Measurements from ENCODE around the gene VWC2. TPM values are rescaled to one million over a fixed set of nuclear protein-coding genes. Genes with fewer than 3 reads are reported as not detected.

VWC2 gene
- total RNA-seq, 1 donor from 2014 or later = 0.18 TPM

DNA sequence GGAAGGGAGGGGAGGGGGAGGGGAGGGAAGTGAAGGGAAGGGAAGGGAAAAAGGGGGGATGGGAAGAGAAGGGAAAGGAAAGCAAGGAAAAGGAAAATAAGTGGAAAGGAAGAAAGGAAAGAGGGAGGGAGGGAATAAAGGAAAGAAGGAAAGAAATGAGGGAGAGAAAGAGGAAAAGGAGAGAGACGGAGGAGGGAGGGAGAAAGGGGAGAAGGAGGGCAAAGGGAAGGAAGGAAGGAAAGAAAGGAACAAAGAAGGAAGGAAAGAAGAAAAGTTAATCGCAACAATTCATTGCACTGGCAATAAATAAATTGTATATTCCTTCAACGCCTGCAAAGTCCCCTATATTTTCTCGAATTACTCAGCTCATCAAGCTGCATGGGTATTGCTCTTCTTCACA, 2.6 kb upstream of the VWC2 start:
- peaks cover 18% of the 10 kb centered on the region for H3K4me1 ChIP-seq
- no peak for ATAC-seq
- H3K4me3 ChIP-seq = no peak overlapping the region
- TF ChIP-seq, protein P1, sequence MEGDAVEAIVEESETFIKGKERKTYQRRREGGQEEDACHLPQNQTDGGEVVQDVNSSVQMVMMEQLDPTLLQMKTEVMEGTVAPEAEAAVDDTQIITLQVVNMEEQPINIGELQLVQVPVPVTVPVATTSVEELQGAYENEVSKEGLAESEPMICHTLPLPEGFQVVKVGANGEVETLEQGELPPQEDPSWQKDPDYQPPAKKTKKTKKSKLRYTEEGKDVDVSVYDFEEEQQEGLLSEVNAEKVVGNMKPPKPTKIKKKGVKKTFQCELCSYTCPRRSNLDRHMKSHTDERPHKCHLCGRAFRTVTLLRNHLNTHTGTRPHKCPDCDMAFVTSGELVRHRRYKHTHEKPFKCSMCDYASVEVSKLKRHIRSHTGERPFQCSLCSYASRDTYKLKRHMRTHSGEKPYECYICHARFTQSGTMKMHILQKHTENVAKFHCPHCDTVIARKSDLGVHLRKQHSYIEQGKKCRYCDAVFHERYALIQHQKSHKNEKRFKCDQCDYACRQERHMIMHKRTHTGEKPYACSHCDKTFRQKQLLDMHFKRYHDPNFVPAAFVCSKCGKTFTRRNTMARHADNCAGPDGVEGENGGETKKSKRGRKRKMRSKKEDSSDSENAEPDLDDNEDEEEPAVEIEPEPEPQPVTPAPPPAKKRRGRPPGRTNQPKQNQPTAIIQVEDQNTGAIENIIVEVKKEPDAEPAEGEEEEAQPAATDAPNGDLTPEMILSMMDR (IDR thresholded peaks at IDR 0.05) = no peak
- no peak for DNase-seq
- H3K36me3 ChIP-seq = no peaks in the 10 kb centered on the region
- intact Hi-C loops (cut with DNase I) = no loop called here
- H3K27me3 ChIP-seq (ENCODE audit: low read depth) = peaks cover 37% of the 10 kb centered on the region
- H3K27ac ChIP-seq = no peak overlapping the region
- H3K9me3 ChIP-seq = no peaks in the 10 kb centered on the region

DNA sequence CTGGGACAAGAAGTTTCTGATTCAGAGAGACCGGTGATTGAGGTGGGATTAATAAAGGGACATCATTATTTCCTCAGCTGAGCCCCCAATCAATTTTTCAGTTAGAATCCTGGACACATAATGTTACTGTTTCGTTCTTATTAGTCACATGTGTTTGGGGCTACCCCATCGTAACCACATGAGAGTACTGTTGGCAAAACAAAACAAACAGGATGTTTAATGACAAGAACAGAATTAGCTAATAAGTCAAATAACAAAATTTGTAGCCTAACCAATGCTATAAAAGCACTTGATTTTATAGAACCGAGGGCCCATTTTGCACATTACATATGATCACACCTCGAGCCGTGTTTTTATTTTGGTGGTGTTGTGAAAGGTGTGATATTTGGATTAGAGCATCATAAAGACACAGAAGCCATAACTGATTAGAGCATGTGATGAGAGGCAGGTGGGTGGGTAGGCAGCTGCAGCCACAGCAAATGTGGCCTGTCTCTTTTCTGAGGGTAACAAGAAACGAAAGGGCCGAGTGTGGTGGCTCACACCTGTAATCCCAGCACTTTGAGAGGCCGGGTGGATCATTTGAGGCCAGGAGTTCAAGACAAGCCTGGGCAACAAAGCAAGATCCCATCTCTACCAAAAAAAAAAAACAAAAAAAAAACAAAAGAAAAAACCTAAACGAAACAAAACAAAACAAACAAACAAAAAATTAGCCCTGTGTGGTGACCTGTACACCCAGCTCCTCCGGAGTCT, 1.8 kb upstream of the VWC2 start:
- DNase-seq (no peak), ATAC-seq (no peak)
- H3K4me3 ChIP-seq = no peak overlapping the region
- H3K9me3 ChIP-seq = no peaks in the 10 kb centered on the region
- H3K27me3 ChIP-seq (ENCODE audit: low read depth) = peaks cover 45% of the 10 kb centered on the region
- TF ChIP-seq, protein P1 (IDR thresholded peaks at IDR 0.05) = no peak
- H3K36me3 ChIP-seq = no peaks in the 10 kb centered on the region
- peaks cover 18% of the 10 kb centered on the region for H3K4me1 ChIP-seq
- no peak overlapping the region for H3K27ac ChIP-seq
- intact Hi-C loops (cut with DNase I) = no loop called here

DNA sequence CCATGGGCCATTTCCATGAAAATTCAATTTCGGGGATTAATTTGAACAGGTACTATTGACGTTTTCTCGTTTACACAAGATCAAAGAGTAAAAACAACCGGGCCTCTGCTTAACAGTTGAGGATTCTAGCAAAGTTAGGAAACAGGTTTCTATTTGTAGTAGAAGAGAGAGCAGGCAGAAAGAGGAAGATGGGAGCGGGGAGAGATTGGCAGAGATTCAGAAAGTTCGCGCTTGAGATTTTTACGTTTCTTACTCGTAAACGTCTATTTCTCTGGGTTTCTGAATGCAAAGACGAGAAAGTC, 571 bp upstream of the VWC2 start:
- Histone ChIP-seq H3K4me1 (peaks cover 18% of the 10 kb centered on the region), H3K27ac (no peak overlapping the region), H3K36me3 (no peaks in the 10 kb centered on the region), H3K27me3 (ENCODE audit: low read depth) (peaks cover 52% of the 10 kb centered on the region), H3K9me3 (no peaks in the 10 kb centered on the region), H3K4me3 (peak overlapping the region; percentile 50)
- DNase-seq (no peak), ATAC-seq (no peak)
- TF ChIP-seq, protein P1 (IDR thresholded peaks at IDR 0.05) = no peak
- intact Hi-C loops (cut with DNase I) = no loop called here

DNA sequence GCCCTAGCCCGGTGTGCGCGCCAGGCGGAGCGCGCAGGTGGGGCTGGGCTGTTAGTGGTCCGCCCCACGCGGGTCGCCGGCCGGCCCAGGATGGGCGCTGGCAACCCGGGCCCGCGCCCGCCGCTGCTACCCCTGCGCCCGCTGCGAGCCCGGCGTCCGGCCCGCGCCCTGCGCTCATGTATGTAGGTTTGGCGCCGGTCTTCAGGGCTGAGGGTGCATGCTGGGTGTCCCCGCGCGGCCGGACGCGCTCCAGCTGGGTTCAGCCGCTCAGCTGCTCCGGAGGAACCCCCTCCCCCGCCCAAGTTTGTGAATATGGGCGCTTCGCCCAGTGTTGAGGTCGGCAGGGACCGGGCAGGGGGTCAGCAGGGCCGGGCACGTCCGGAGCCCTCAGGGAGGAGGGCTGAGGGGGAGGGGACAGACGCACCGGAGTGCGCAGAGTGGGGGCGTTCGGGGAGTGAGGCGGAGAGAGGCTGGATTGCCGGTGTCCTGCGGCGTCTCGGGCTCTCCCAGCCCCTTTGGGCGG, 559 bp downstream of the VWC2 start:
- ATAC-seq = peak; percentile 11 to 46
- DNase-seq = no peak
- Histone ChIP-seq H3K4me3 (peak overlapping the region; percentile 50), H3K27me3 (ENCODE audit: low read depth) (peaks cover 61% of the 10 kb centered on the region), H3K36me3 (no peaks in the 10 kb centered on the region), H3K4me1 (peaks cover 18% of the 10 kb centered on the region), H3K9me3 (no peaks in the 10 kb centered on the region), H3K27ac (no peak overlapping the region)
- TF ChIP-seq, protein P1 (IDR thresholded peaks at IDR 0.05) = no peak
- intact Hi-C loops (cut with DNase I) = no loop called here

DNA sequence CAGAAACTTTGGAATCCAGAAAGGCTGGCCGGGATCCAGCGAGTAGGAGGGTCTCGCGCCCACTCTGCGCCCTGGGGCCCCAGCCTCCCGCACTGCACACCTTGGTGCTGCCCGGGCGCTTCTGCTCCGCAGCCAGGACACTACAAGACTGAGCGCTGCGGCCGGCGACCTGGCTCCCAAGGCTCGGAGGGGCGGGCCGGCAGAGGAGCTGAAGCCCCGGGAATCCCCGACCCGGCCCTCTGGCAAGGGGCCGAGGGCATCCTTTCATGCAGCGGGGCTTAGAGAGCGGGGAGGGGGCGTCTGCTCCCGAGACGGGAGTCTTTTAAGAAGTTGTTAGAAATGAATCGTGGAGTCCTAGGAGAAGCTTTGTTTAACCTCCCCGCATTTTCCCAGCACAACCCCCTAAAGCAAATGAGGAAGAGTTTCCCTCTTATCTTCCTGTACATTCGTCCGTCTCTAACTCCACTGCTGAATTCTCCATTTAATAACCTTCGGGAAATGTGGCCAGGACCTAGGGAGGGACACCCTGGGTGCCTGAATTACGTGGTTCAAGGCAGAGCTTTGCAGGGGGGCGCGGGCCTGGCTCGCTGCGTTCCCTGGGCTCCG, 1.1 kb downstream of the VWC2 start:
- intact Hi-C loops (cut with DNase I) = no loop called here
- Histone ChIP-seq H3K36me3 (no peaks in the 10 kb centered on the region), H3K27ac (no peak overlapping the region), H3K9me3 (no peaks in the 10 kb centered on the region), H3K4me3 (peak overlapping the region; percentile 50), H3K4me1 (peaks cover 18% of the 10 kb centered on the region), H3K27me3 (ENCODE audit: low read depth) (peaks cover 61% of the 10 kb centered on the region)
- DNase-seq (no peak), ATAC-seq (peak; percentile 26 to 32)
- TF ChIP-seq, protein P1 (IDR thresholded peaks at IDR 0.05) = no peak
